Neural progenitor cell (in vitro differentiated cells): Measurements from ENCODE around the gene DTX3L. TPM values are rescaled to one million over a fixed set of nuclear protein-coding genes. Genes with fewer than 3 reads are reported as not detected.

Experiments used
- DNase-seq: peaks from one replicate; pipeline ENCODE4 v3.0.0-alpha.2; 2016; ENCODE audit warnings: low spot score
- H2AFZ ChIP-seq: fragments of 200-600 bp; sonication (generic); replicated peaks from 2 replicates; pipeline ENCODE4 v1.6.1; 2016; ENCODE audit warnings: antibody characterized with exemption
- H3F3A ChIP-seq: fragments of 200-600 bp; sonication (generic); 2 replicates; pipeline ENCODE4 v1.6.1; 2016; ENCODE audit warnings: antibody characterized with exemption, low read depth
- H3K27ac ChIP-seq: fragments of 200-600 bp; sonication (generic); 2 replicates; pipeline ENCODE4 v1.5.1; 2016; ENCODE audit warnings: mild to moderate bottlenecking
- H3K27me3 ChIP-seq: fragments of 200-600 bp; sonication (generic); 2 replicates; pipeline ENCODE4 v1.6.1; 2016; ENCODE audit warnings: mild to moderate bottlenecking, moderate library complexity
- H3K36me3 ChIP-seq: fragments of 200-600 bp; sonication (generic); 2 replicates; pipeline ENCODE4 v1.5.1; 2016
- H3K4me1 ChIP-seq: fragments of 200-600 bp; sonication (generic); 2 replicates; pipeline ENCODE4 v1.6.1; 2016; ENCODE audit warnings: mixed run types
- H3K4me2 ChIP-seq: fragments of 200-600 bp; sonication (generic); 2 replicates; pipeline ENCODE4 v1.6.1; 2016
- H3K4me3 ChIP-seq: fragments of 200-600 bp; sonication (generic); 2 replicates; pipeline ENCODE4 v1.5.1; 2016
- H3K79me2 ChIP-seq: fragments of 200-600 bp; sonication (generic); 2 replicates; pipeline ENCODE4 v1.6.1; 2016; ENCODE audit warnings: low read depth
- H3K9ac ChIP-seq: fragments of 200-600 bp; sonication (generic); 2 replicates; pipeline ENCODE4 v1.6.1; 2016
- H3K9me3 ChIP-seq: fragments of 200-600 bp; sonication (generic); 2 replicates; pipeline ENCODE4 v1.5.1; 2016; ENCODE audit warnings: low read depth
- H4K20me1 ChIP-seq: fragments of 200-600 bp; sonication (generic); 2 replicates; pipeline ENCODE4 v1.6.1; 2016; ENCODE audit warnings: low read depth
- H3K27ac Mint-ChIP-seq: 3 replicates; pipeline ENCODE4 v1.8.0; 2021; ENCODE audit warnings: mixed read lengths
- H3K27me3 Mint-ChIP-seq: 2 replicates; pipeline ENCODE4 v1.8.0; 2022; ENCODE audit warnings: low read depth, mild to moderate bottlenecking, inconsistent platforms, moderate library complexity, mixed read lengths; ENCODE audit not compliant: insufficient read depth
- H3K36me3 Mint-ChIP-seq: 3 replicates; pipeline ENCODE4 v1.8.0; 2021; ENCODE audit warnings: mixed read lengths
- H3K4me1 Mint-ChIP-seq: 3 replicates; pipeline ENCODE4 v1.8.0; 2021; ENCODE audit warnings: mixed read lengths
- H3K4me3 Mint-ChIP-seq: 3 replicates; pipeline ENCODE4 v1.8.0; 2021; ENCODE audit warnings: mild to moderate bottlenecking, moderate library complexity, mixed read lengths
- H3K9me3 Mint-ChIP-seq: 3 replicates; pipeline ENCODE4 v1.8.0; 2020; ENCODE audit warnings: mixed read lengths
- CTCF ChIP-seq: fragments of 200-600 bp; sonication (generic); IDR thresholded peaks from 2 replicates; pipeline ENCODE4 v1.5.1; 2017; ENCODE audit warnings: antibody characterized with exemption, mild to moderate bottlenecking
- EZH2 ChIP-seq: fragments of 200-600 bp; sonication (generic); IDR thresholded peaks from 2 replicates; pipeline ENCODE4 v1.6.1; 2017; ENCODE audit warnings: antibody characterized with exemption, mild to moderate bottlenecking, moderate library complexity
- EZH2phosphoT487 ChIP-seq: fragments of 200-600 bp; sonication (generic); IDR thresholded peaks from 2 replicates; pipeline ENCODE4 v1.6.1; 2017; ENCODE audit warnings: antibody characterized with exemption
- total RNA-seq: library from RNA; depleted of rRNA; stranded (reverse); fragments of >200 nt; gene quantifications from 2 replicates; pipeline ENCODE4 v1.2.3, GENCODE V29; 2015; ENCODE audit warnings: low replicate concordance

DTX3L gene
- total RNA-seq, 1 donor from 2014 or later = 3.2 TPM

- no peaks in the 10 kb centered on the region for H3F3A ChIP-seq
These were observed 40.8 kb upstream of the DTX3L start for GRCh38 chr3:122523317-122523716.

GRCh38 chr3:122530164-122530563, 34.0 kb upstream of the DTX3L start:
- H3K36me3 Mint-ChIP-seq = no peaks in the 10 kb centered on the region
- Histone ChIP-seq H3K27ac (no peak overlapping the region), H3K4me3 (no peak overlapping the region), H3K79me2 (no peaks in the 10 kb centered on the region), H3K4me1 (no peaks in the 10 kb centered on the region), H3K36me3 (no peaks in the 10 kb centered on the region), H3K9me3 (no peaks in the 10 kb centered on the region), H3K27me3 (no peaks in the 10 kb centered on the region), H4K20me1 (no peaks in the 10 kb centered on the region), H3K4me2 (no peak overlapping the region), H2AFZ (no peak overlapping the region), H3K9ac (no peak overlapping the region), H3F3A (no peaks in the 10 kb centered on the region)
- no peaks in the 10 kb centered on the region for H3K9me3 Mint-ChIP-seq
- no peak for DNase-seq
- H3K27ac Mint-ChIP-seq = no peak overlapping the region
- H3K27me3 Mint-ChIP-seq = peaks cover 2% of the 10 kb centered on the region
- H3K4me1 Mint-ChIP-seq = no peaks in the 10 kb centered on the region
- H3K4me3 Mint-ChIP-seq = no peak overlapping the region
- TF ChIP-seq EZH2 (no peak), CTCF (no peak), EZH2phosphoT487 (no peak)

More at GRCh38 chr3:122523317-122523716, 40.8 kb upstream of the DTX3L start:
- H3K36me3 Mint-ChIP-seq = no peaks in the 10 kb centered on the region
- Histone ChIP-seq H3K9me3 (no peaks in the 10 kb centered on the region), H4K20me1 (no peaks in the 10 kb centered on the region), H3K27ac (no peak overlapping the region), H3K4me3 (no peak overlapping the region), H2AFZ (no peak overlapping the region), H3K4me1 (no peaks in the 10 kb centered on the region), H3K9ac (no peak overlapping the region), H3K79me2 (no peaks in the 10 kb centered on the region), H3K4me2 (no peak overlapping the region), H3K36me3 (peaks cover 5% of the 10 kb centered on the region), H3K27me3 (no peaks in the 10 kb centered on the region)
- H3K4me3 Mint-ChIP-seq = no peak overlapping the region
- H3K27me3 Mint-ChIP-seq = no peaks in the 10 kb centered on the region
- no peak overlapping the region for H3K27ac Mint-ChIP-seq
- no peaks in the 10 kb centered on the region for H3K4me1 Mint-ChIP-seq
- H3K9me3 Mint-ChIP-seq = no peaks in the 10 kb centered on the region
- no peak for DNase-seq
- TF ChIP-seq EZH2phosphoT487 = no peak
- TF ChIP-seq CTCF = no peak
- TF ChIP-seq EZH2 = no peak

GRCh38 chr3:122533480-122533879, 30.7 kb upstream of the DTX3L start:
- no peak overlapping the region for H3K4me2 ChIP-seq
- H3K4me1 Mint-ChIP-seq = no peaks in the 10 kb centered on the region

More at GRCh38 chr3:122533480-122533879, 30.7 kb upstream of the DTX3L start:
- no peak for DNase-seq
- no peaks in the 10 kb centered on the region for H3K9me3 Mint-ChIP-seq
- Histone ChIP-seq H3K4me3 (no peak overlapping the region), H3K27me3 (no peaks in the 10 kb centered on the region), H3K79me2 (no peaks in the 10 kb centered on the region), H3F3A (no peaks in the 10 kb centered on the region), H4K20me1 (no peaks in the 10 kb centered on the region), H3K9me3 (no peaks in the 10 kb centered on the region), H3K4me1 (peaks cover 3% of the 10 kb centered on the region), H3K27ac (no peak overlapping the region), H3K36me3 (no peaks in the 10 kb centered on the region), H2AFZ (no peak overlapping the region), H3K9ac (no peak overlapping the region)
- no peaks in the 10 kb centered on the region for H3K36me3 Mint-ChIP-seq
- no peak for TF ChIP-seq EZH2
- no peak for TF ChIP-seq EZH2phosphoT487
- TF ChIP-seq CTCF = no peak
- H3K4me3 Mint-ChIP-seq = no peak overlapping the region
- H3K27ac Mint-ChIP-seq = no peak overlapping the region
- H3K27me3 Mint-ChIP-seq = peaks cover 5% of the 10 kb centered on the region
